ENCODE data around the gene ENTPD3. TPM values are rescaled to one million over a fixed set of nuclear protein-coding genes. Genes with fewer than 3 reads are reported as not detected.
A peak's percentile ranks its signal among the peaks of the same experiment; 100 is the strongest.
"Not testable (repeated sequence)": the region's sequence is repeated elsewhere in the genome, so short reads cannot be mapped to it uniquely, and the experiment has no call there.

ENTPD3 gene
- total RNA-seq, 2 donors from 2014 or later: 0.22 to 0.37 TPM

- Histone ChIP-seq H3K9me3 (ENCODE audit: control insufficient read depth, low read length) (no peaks in the 10 kb centered on the region), H3K27ac (ENCODE audit: low read depth, low read length) (peak within 1 kb of the TSS; percentile 66), H3K27me3 (ENCODE audit: control insufficient read depth, insufficient read depth, low read length, poor library complexity, severe bottlenecking) (no peaks in the 10 kb centered on the region), H3K36me3 (ENCODE audit: control insufficient read depth, insufficient read depth, low read length) (peaks cover 43% of the 10 kb centered on the region), H3K9ac (ENCODE audit: extremely low read depth, low read length, poor library complexity, severe bottlenecking) (peak within 1 kb of the TSS; percentile 89), H3K4me1 (ENCODE audit: control insufficient read depth, insufficient read depth, low read length) (peaks cover 4% of the 10 kb centered on the region), H3K4me3 (ENCODE audit: low read length) (peak within 1 kb of the TSS; percentile 100)
- peaks cover 42% of the 10 kb centered on the region for H3K36me3 Mint-ChIP-seq (ENCODE audit: low read depth)
- no peaks in the 10 kb centered on the region for H3K9me3 Mint-ChIP-seq
- peaks cover 22% of the 10 kb centered on the region for H3K4me1 Mint-ChIP-seq
- H3K27me3 Mint-ChIP-seq (ENCODE audit: insufficient read depth): peaks cover 2% of the 10 kb centered on the region
- DNase-seq: peak; percentile 96
- H3K4me3 Mint-ChIP-seq: peak within 1 kb of the TSS; percentile 93
- 0% methylated on average over 31 to 79 of the region's 79 CpGs for WGBS, 2 experiments (ENCODE audit: insufficient coverage in 1 of 2, insufficient read length in 1 of 2)
- peak within 1 kb of the TSS; percentile 96 for H3K27ac Mint-ChIP-seq
- no peak for TF ChIP-seq CTCF (conservative IDR thresholded peaks at IDR 0.05)
These were observed 70.2 kb downstream of the ENTPD3 start, which contains the start of gene RPL14 for GRCh38 chr3:40456940-40457823. Gene RPL14 (plus strand): TSS chr3:40457339. CDS start chr3:40457472, 133 bp downstream.

DNA sequence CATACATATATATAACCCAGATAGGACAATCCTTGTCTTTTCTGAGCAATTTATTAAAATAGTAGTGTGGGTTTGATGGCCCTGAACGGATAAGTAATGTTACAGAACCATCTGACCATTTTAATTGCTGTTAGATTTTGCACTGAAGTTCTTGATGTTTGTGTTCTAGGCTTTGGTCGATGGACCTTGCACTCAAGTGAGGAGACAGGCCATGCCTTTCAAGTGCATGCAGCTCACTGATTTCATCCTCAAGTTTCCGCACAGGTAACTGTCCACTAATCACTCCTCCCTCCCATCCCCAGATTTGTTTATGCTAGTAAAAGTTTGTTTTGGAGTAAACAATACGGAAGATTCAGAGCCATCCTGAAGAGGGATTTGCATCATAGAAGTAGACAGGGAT is 71.5 kb downstream of the ENTPD3 start:
- Histone ChIP-seq H3K9me3 (ENCODE audit: control insufficient read depth, low read length) (no peaks in the 10 kb centered on the region), H3K27ac (ENCODE audit: low read depth, low read length) (no peak overlapping the region), H3K36me3 (ENCODE audit: control insufficient read depth, insufficient read depth, low read length) (peaks cover 50% of the 10 kb centered on the region), H3K27me3 (ENCODE audit: control insufficient read depth, insufficient read depth, low read length, poor library complexity, severe bottlenecking) (no peaks in the 10 kb centered on the region), H3K4me1 (ENCODE audit: control insufficient read depth, insufficient read depth, low read length) (peaks cover 4% of the 10 kb centered on the region), H3K4me3 (ENCODE audit: low read length) (peak overlapping the region; percentile 100), H3K9ac (ENCODE audit: extremely low read depth, low read length, poor library complexity, severe bottlenecking) (peak overlapping the region; percentile 89)
- no peak for DNase-seq
- TF ChIP-seq CTCF (conservative IDR thresholded peaks at IDR 0.05): no peak
- H3K4me1 Mint-ChIP-seq: peaks cover 16% of the 10 kb centered on the region
- no peaks in the 10 kb centered on the region for H3K9me3 Mint-ChIP-seq
- H3K27ac Mint-ChIP-seq: peak overlapping the region; percentile 91
- whole genome bisulfite sequencing, 2 experiments (ENCODE audit: insufficient coverage in 1 of 2, insufficient read length in 1 of 2): 92 to 100% methylated on average over 1 to 4 of the region's 4 CpGs
- peaks cover 2% of the 10 kb centered on the region for H3K27me3 Mint-ChIP-seq (ENCODE audit: insufficient read depth)
- peaks cover 51% of the 10 kb centered on the region for H3K36me3 Mint-ChIP-seq (ENCODE audit: low read depth)
- peak overlapping the region; percentile 93 for H3K4me3 Mint-ChIP-seq

- H3K4me3 ChIP-seq (ENCODE audit: low read length); H3K4me3 Mint-ChIP-seq; H3K9me3 ChIP-seq (ENCODE audit: control insufficient read depth, low read length); H3K4me1 ChIP-seq (ENCODE audit: control insufficient read depth, insufficient read depth, low read length); H3K9me3 Mint-ChIP-seq; H3K27ac ChIP-seq (ENCODE audit: low read depth, low read length); H3K27me3 ChIP-seq (ENCODE audit: control insufficient read depth, insufficient read depth, low read length, poor library complexity, severe bottlenecking); H3K27ac Mint-ChIP-seq; H3K9ac ChIP-seq (ENCODE audit: extremely low read depth, low read length, poor library complexity, severe bottlenecking); H3K27me3 Mint-ChIP-seq (ENCODE audit: insufficient read depth); DNase-seq: not testable (repeated sequence)
- peaks cover 64% of the 10 kb centered on the region for H3K36me3 ChIP-seq (ENCODE audit: control insufficient read depth, insufficient read depth, low read length)
- Mint-ChIP-seq H3K36me3 (ENCODE audit: low read depth) (peaks cover 58% of the 10 kb centered on the region), H3K4me1 (peaks cover 14% of the 10 kb centered on the region)
- 95 to 100% methylated on average over 4 to 6 of the region's 6 CpGs for WGBS, 2 experiments (ENCODE audit: insufficient coverage in 1 of 2, insufficient read length in 1 of 2)
These were observed 73.5 kb downstream of the ENTPD3 start for GRCh38 chr3:40460481-40460880.

Data from endodermal cell (in vitro differentiated cells).